Adrenal gland (tissue), 12 donors: Measurements from ENCODE around the gene TMEM114. TPM values are rescaled to one million over a fixed set of nuclear protein-coding genes. Genes with fewer than 3 reads are reported as not detected.

ENCODE experiments used
- DNase-seq, 7 donors: peaks; one replicate each; pipeline ENCODE4 v3.0.0-alpha.2; 2019 to 2020
- H3K27ac ChIP-seq, 5 donors: fragments of 200-600 bp; sonication (generic) in 4 of 5; 1 replicate in 3 of 5; 2 replicates in 2 of 5; pipeline versions ENCODE4 v1.5.1 to v1.8.0; 2016 to 2020; ENCODE audit warnings: mild to moderate bottlenecking in 1 of 5
- H3K27me3 ChIP-seq: fragments of 200-600 bp; 2 replicates; pipeline ENCODE4 v1.8.0; 2021
- H3K36me3 ChIP-seq, 2 donors: fragments of 200-600 bp; replicated peaks in 1 of 2; 1 replicate in 1 of 2; 2 replicates in 1 of 2; pipeline versions ENCODE4 v1.5.1 to v1.8.0; 2018 to 2022
- H3K4me1 ChIP-seq, 2 donors: fragments of 200-600 bp; replicated peaks in 1 of 2; 1 replicate in 1 of 2; 2 replicates in 1 of 2; pipeline versions ENCODE4 v1.5.1 to v1.8.0; 2018 to 2021
- H3K4me3 ChIP-seq, 4 donors: fragments of 200-600 bp; sonication (generic) in 3 of 4; one replicate each; pipeline ENCODE4 v1.5.1; 2016 to 2018
- H3K9me3 ChIP-seq, 3 donors: fragments of 200-600 bp; sonication (generic) in 1 of 3; replicated peaks in 1 of 3; 1 replicate in 2 of 3; 2 replicates in 1 of 3; pipeline versions ENCODE4 v1.5.1 to v1.8.0; 2016 to 2021
- POLR2A ChIP-seq, 2 donors: fragments of 450-650 bp; IDR thresholded peaks; one replicate each; pipeline ENCODE4 v1.6.1; 2017; ENCODE audit warnings: antibody characterized with exemption in 2 of 2, mild to moderate bottlenecking in 2 of 2, moderate library complexity in 1 of 2
- WGBS, 4 donors: extraction: QIAGEN DNeasy Blood & Tissue Kit in 2 of 4; methylation state at CpG; one replicate each; pipeline versions ENCODE4 v1.1.5 to v1.1.7; 2013 to 2017; 5-methylcytosine and 5-hydroxymethylcytosine counted together
- intact Hi-C, 2 donors: fragments of 100-400 bp; cut with DNase I; formaldehyde crosslinking; loops; one replicate each; pipeline versions ENCODE4 v1.14.1 to v1.15.0; 2022 to 2023
- polyA plus RNA-seq, 3 donors: library from polyadenylated mRNA; stranded (reverse); fragments of 200-250 nt in 2 of 3; fragments of 350-450 nt in 1 of 3; fragmentation: Illumina TruSeq in 1 of 3; extraction: RNeasy Lipid Tissue Mini Kit (QIAGEN cat#74804) in 1 of 3; gene quantifications; one replicate each; pipeline ENCODE4 v1.2.3, GENCODE V29; 2013 to 2014
- total RNA-seq, 9 donors: library from RNA; depleted of rRNA in 4 of 9; stranded (reverse); fragments of >200 nt in 4 of 9; fragments of 120-200 nt in 1 of 9; fragmentation: NEBNext Ultra II Directional in 1 of 9; extraction: Animal tissue kit (Norgen Biotek cat#: 25700) in 1 of 9; gene quantifications; one replicate each; pipeline versions ENCODE4 v1.1.0 to v1.2.4, GENCODE V29; 2013 to 2023
- TF ChIP-seq, protein P1 (sequence below), 6 experiments: fragments of 450-650 bp in 4 of 6; fragments of 200-600 bp in 2 of 6; sonication (generic) in 1 of 6; IDR thresholded peaks; 1 replicate in 5 of 6; 2 replicates in 1 of 6; pipeline versions ENCODE4 v1.5.1 to v1.8.0; 2016 to 2021; ENCODE audit warnings: antibody characterized with exemption in 6 of 6, mild to moderate bottlenecking in 2 of 6, moderate library complexity in 1 of 6
- donor health status: healthy with polysubstance abuse.
- donor health status: Bipolar disorder and iron deficiency.
- donor health status: DM: yes; HTN: yes; CAD: no.
- donor health status: DM: no; HTN: no; CAD: no.
- donor health status: DM: no; HTN: no; CAD: no.
- donor health status: DM: yes; HTN: yes; CAD: no.

Gene TMEM114
- total and polyA plus RNA-seq, 12 donors, result 0.24 to 1.1 TPM; not detected in 10

DNA sequence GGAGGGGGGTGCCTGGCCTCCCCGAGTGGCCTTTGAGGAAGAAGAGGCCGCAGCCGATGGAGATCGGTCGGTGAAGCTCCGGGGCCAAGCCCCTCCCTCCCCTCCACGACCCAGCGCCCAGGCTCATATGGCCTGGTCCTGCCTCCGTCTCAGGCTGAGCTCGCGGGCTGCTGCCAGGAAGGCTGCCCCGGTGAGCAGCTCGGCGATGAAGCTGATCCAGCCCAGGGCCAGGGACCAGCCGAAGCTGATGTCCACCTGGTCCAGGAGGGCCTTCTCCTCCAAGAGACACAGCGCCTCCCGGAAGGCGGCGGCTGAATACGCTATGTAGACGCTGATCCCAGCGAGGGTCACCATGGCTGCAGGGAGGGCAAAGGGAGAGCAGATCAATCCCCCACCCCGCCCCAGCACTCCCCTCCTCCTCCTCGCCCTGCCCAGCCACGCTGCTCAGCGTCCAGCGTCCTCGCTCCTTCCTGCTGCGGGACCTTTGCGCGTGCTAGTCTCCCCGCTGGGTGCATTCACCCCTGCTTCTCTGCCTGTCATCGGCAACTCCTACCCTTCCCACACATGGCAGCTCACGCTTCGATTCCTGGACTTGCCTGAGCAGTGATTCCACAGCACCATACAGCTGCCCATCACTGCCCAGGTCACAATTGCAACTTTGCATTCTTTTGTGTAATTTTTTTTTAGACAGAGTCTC lies 20.5 kb downstream of the TMEM114 start:
- DNase-seq, result no peak
- Histone ChIP-seq H3K9me3 (no peaks in the 10 kb centered on the region), H3K36me3 (no peaks in the 10 kb centered on the region), H3K27me3 (no peaks in the 10 kb centered on the region), H3K4me1 (no peaks in the 10 kb centered on the region), H3K4me3 (no peak overlapping the region), H3K27ac (no peak overlapping the region)
- WGBS, 4 donors, result 54 to 65% (median 56%) methylated on average over 15 to 35 of the region's 35 CpGs
- intact Hi-C loops, result loop anchor here (5.0 to 10.0 kb wide), 3 partner anchors 88 to 313 kb away; partner anchors contain the start of genes LITAFD (in 1 of the 2), PMM2 (in 1 of the 2) and TMEM186 (in 1 of the 2)
- TF ChIP-seq, protein P1, sequence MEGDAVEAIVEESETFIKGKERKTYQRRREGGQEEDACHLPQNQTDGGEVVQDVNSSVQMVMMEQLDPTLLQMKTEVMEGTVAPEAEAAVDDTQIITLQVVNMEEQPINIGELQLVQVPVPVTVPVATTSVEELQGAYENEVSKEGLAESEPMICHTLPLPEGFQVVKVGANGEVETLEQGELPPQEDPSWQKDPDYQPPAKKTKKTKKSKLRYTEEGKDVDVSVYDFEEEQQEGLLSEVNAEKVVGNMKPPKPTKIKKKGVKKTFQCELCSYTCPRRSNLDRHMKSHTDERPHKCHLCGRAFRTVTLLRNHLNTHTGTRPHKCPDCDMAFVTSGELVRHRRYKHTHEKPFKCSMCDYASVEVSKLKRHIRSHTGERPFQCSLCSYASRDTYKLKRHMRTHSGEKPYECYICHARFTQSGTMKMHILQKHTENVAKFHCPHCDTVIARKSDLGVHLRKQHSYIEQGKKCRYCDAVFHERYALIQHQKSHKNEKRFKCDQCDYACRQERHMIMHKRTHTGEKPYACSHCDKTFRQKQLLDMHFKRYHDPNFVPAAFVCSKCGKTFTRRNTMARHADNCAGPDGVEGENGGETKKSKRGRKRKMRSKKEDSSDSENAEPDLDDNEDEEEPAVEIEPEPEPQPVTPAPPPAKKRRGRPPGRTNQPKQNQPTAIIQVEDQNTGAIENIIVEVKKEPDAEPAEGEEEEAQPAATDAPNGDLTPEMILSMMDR (IDR thresholded peaks at IDR 0.05), result no peak
- TF ChIP-seq POLR2A (IDR thresholded peaks at IDR 0.05), result no peak

- intact Hi-C loops, result loop anchor here (5.0 to 10.0 kb wide), 2 partner anchors 227 to 314 kb away; partner anchors contain the start of genes LITAFD (in 1 of the 2), PMM2 (in 1 of the 2) and TMEM186 (in 1 of the 2)
Measured at GRCh38 chr16:8568231-8568617, 22.1 kb downstream of the TMEM114 start.

DNA sequence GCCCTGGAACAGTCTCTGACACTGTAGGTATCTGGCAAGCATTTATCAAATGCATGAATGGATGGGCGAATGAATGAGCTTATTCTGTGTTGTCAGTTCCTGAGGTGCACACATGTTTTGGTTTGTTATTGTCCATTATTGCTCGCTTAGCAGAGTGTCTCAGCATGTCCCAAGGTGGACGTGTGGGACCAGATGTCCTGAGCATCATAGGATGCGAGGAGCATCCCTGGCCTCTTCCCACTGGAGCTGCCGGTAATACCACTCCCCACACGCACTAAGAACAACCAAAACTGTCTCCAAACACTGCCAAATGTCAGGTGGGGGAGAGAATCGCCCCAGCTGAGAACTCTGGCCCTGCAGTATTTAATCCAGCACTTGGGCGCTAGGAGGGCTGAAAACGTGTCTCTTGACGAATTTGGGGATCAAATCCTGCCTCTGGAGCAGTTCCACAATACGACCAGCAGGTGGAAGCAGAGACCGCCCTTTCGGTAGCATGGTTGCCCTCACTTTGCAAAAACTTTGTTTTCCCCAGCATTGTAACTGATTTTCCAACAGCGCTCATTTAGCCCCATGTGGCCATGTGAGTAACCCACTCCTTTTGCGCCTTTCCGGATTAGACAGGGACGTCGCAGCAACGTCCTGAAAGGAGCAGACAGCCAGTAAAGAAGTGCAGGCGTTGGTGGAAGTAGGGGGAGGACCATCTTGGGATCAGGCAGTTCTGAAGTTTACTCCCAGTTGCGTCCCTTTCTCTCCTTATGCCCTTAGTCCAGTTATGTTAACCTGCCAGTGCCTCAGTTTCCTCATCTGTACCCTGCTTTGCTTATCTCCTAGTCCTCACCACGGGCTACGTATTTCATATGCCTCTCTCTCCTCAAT lies 22.7 kb downstream of the TMEM114 start:
- Histone ChIP-seq H3K27ac (no peak overlapping the region), H3K9me3 (no peaks in the 10 kb centered on the region), H3K36me3 (no peaks in the 10 kb centered on the region), H3K4me1 (no peaks in the 10 kb centered on the region), H3K4me3 (no peak overlapping the region), H3K27me3 (no peaks in the 10 kb centered on the region)
- no peak for TF ChIP-seq POLR2A (IDR thresholded peaks at IDR 0.05)
- TF ChIP-seq, protein P1 (IDR thresholded peaks at IDR 0.05), result peak; percentile 99
- peak; percentile 65 to 90 (median 82) for DNase-seq
- intact Hi-C loops, result loop anchor here (5.0 to 10.0 kb wide), 2 partner anchors 227 to 315 kb away; partner anchors contain the start of genes LITAFD (in 1 of the 2), PMM2 (in 1 of the 2) and TMEM186 (in 1 of the 2)
- 15 to 18% (median 17%) methylated on average over 20 to 23 of the region's 23 CpGs for WGBS, 4 donors

More at GRCh38 chr16:8568231-8568617, 22.1 kb downstream of the TMEM114 start:
- TF ChIP-seq, protein P1 (IDR thresholded peaks at IDR 0.05), result no peak
- TF ChIP-seq POLR2A (IDR thresholded peaks at IDR 0.05), result no peak
- WGBS, 4 donors, result 80 to 90% (median 81%) methylated on average over 6 of the region's 6 CpGs
- H3K4me3 ChIP-seq, result no peak overlapping the region
- H3K27me3 ChIP-seq, result no peaks in the 10 kb centered on the region
- no peak overlapping the region for H3K27ac ChIP-seq
- H3K36me3 ChIP-seq, result no peaks in the 10 kb centered on the region
- no peaks in the 10 kb centered on the region for H3K9me3 ChIP-seq
- no peak for DNase-seq
- no peaks in the 10 kb centered on the region for H3K4me1 ChIP-seq

DNA sequence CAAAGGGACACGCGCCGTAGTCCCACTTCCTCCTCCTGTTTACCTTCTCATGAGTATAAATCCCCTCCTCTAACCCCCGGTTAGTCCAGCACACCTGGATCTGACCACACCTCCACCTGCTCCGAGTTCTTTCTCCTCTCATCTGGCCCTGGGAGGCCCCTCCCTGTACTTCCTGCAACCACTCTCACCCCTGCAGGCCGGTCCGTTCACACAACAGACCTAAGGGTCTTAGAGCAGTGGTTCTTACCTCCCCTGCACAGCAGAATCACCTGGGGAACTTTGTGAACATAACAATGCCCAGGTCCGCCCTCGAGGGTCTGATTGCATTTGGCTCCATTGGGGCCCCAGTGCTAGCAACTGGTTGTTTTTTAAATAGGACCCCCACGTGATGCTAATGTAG lies 24.8 kb downstream of the TMEM114 start:
- Histone ChIP-seq H3K27me3 (no peaks in the 10 kb centered on the region), H3K4me3 (no peak overlapping the region), H3K9me3 (no peaks in the 10 kb centered on the region), H3K4me1 (no peaks in the 10 kb centered on the region), H3K27ac (no peak overlapping the region), H3K36me3 (no peaks in the 10 kb centered on the region)
- intact Hi-C loops, result loop anchor here (5.0 to 10.0 kb wide), 2 partner anchors 229 to 317 kb away; partner anchors contain the start of genes LITAFD (in 1 of the 2), PMM2 (in 1 of the 2) and TMEM186 (in 1 of the 2)
- TF ChIP-seq, protein P1 (IDR thresholded peaks at IDR 0.05), result no peak
- no peak for TF ChIP-seq POLR2A (IDR thresholded peaks at IDR 0.05)
- DNase-seq, result no peak
- WGBS, 4 donors, result 8 to 17% (median 13%) methylated on average over 10 of the region's 10 CpGs
